ENCODE results near the gene HOXD1.

HOXD1 gene

GRCh38 chr2:176186024-176186423 lies 2.4 kb upstream of the HOXD1 start:
- Histone ChIP-seq H3K36me3 (ENCODE audit: control insufficient read depth in 2 of 2, insufficient read depth in 2 of 2, low read length in 2 of 2) (no peaks in the 10 kb centered on the region), H3K9ac (ENCODE audit: low read depth in 1 of 2, low read length in 2 of 2) (no peak overlapping the region), H3K4me3 (ENCODE audit: low read length in 2 of 2) (no peak overlapping the region), H3K27ac (ENCODE audit: low read depth in 2 of 2, low read length in 2 of 2) (no peak overlapping the region), H3K27me3 (ENCODE audit: control insufficient read depth in 2 of 2, insufficient read depth in 2 of 2, low read length in 2 of 2) (peaks cover 0 to 3% of the 10 kb centered on the region in 2 donors), H3K4me1 (ENCODE audit: control insufficient read depth in 2 of 2, insufficient read depth in 2 of 2, low read length in 2 of 2) (peaks cover 3 to 21% of the 10 kb centered on the region in 2 donors), H3K9me3 (ENCODE audit: control insufficient read depth in 2 of 2, low read length in 2 of 2) (no peaks in the 10 kb centered on the region)

GRCh38 chr2:176187200-176187898 lies 1.1 kb upstream of the HOXD1 start:
- H3K9me3 ChIP-seq (ENCODE audit: control insufficient read depth in 2 of 2, low read length in 2 of 2), result no peaks in the 10 kb centered on the region
- H3K27ac ChIP-seq (ENCODE audit: low read depth in 2 of 2, low read length in 2 of 2), result peak overlapping the region; percentile 82 to 86
- H3K4me3 ChIP-seq (ENCODE audit: low read length in 2 of 2), result peak overlapping the region; percentile 81 to 85
- peaks cover 0 to 3% of the 10 kb centered on the region in 2 donors for H3K27me3 ChIP-seq (ENCODE audit: control insufficient read depth in 2 of 2, insufficient read depth in 2 of 2, low read length in 2 of 2)
- H3K36me3 ChIP-seq (ENCODE audit: control insufficient read depth in 2 of 2, insufficient read depth in 2 of 2, low read length in 2 of 2), result no peaks in the 10 kb centered on the region
- H3K4me1 ChIP-seq (ENCODE audit: control insufficient read depth in 2 of 2, insufficient read depth in 2 of 2, low read length in 2 of 2), result peaks cover 9 to 25% of the 10 kb centered on the region in 2 donors
- H3K9ac ChIP-seq (ENCODE audit: low read depth in 1 of 2, low read length in 2 of 2), result peak overlapping the region; percentile 47 to 87

GRCh38 chr2:176188774-176189680 lies 559 bp downstream of the HOXD1 start:
- H3K4me3 ChIP-seq (ENCODE audit: low read length in 2 of 2), result peak overlapping the region; percentile 81 to 85
- peaks cover 0 to 3% of the 10 kb centered on the region in 2 donors for H3K27me3 ChIP-seq (ENCODE audit: control insufficient read depth in 2 of 2, insufficient read depth in 2 of 2, low read length in 2 of 2)
- H3K36me3 ChIP-seq (ENCODE audit: control insufficient read depth in 2 of 2, insufficient read depth in 2 of 2, low read length in 2 of 2), result no peaks in the 10 kb centered on the region
- H3K4me1 ChIP-seq (ENCODE audit: control insufficient read depth in 2 of 2, insufficient read depth in 2 of 2, low read length in 2 of 2), result peaks cover 9 to 25% of the 10 kb centered on the region in 2 donors
- peak overlapping the region; percentile 82 to 86 for H3K27ac ChIP-seq (ENCODE audit: low read depth in 2 of 2, low read length in 2 of 2)
- peak overlapping the region; percentile 65 to 87 for H3K9ac ChIP-seq (ENCODE audit: low read depth in 1 of 2, low read length in 2 of 2)
- no peaks in the 10 kb centered on the region for H3K9me3 ChIP-seq (ENCODE audit: control insufficient read depth in 2 of 2, low read length in 2 of 2)

- Histone ChIP-seq H3K4me1 (ENCODE audit: control insufficient read depth in 2 of 2, insufficient read depth in 2 of 2, low read length in 2 of 2) (peaks cover 9 to 25% of the 10 kb centered on the region in 2 donors), H3K27ac (ENCODE audit: low read depth in 2 of 2, low read length in 2 of 2) (peak overlapping the region in 1 of 2 donors; percentile 82), H3K4me3 (ENCODE audit: low read length in 2 of 2) (peak overlapping the region; percentile 81 to 85), H3K9ac (ENCODE audit: low read depth in 1 of 2, low read length in 2 of 2) (peak overlapping the region; percentile 65 to 87), H3K27me3 (ENCODE audit: control insufficient read depth in 2 of 2, insufficient read depth in 2 of 2, low read length in 2 of 2) (peaks cover 0 to 5% of the 10 kb centered on the region in 2 donors), H3K36me3 (ENCODE audit: control insufficient read depth in 2 of 2, insufficient read depth in 2 of 2, low read length in 2 of 2) (no peaks in the 10 kb centered on the region), H3K9me3 (ENCODE audit: control insufficient read depth in 2 of 2, low read length in 2 of 2) (no peaks in the 10 kb centered on the region)
These were observed 1.5 kb downstream of the HOXD1 start for GRCh38 chr2:176189681-176190641.

GRCh38 chr2:176192351-176192750 lies 3.9 kb downstream of the HOXD1 start:
- Histone ChIP-seq H3K27ac (ENCODE audit: low read depth in 2 of 2, low read length in 2 of 2) (no peak overlapping the region), H3K9ac (ENCODE audit: low read depth in 1 of 2, low read length in 2 of 2) (no peak overlapping the region), H3K9me3 (ENCODE audit: control insufficient read depth in 2 of 2, low read length in 2 of 2) (no peaks in the 10 kb centered on the region), H3K27me3 (ENCODE audit: control insufficient read depth in 2 of 2, insufficient read depth in 2 of 2, low read length in 2 of 2) (peaks cover 0 to 5% of the 10 kb centered on the region in 2 donors), H3K36me3 (ENCODE audit: control insufficient read depth in 2 of 2, insufficient read depth in 2 of 2, low read length in 2 of 2) (no peaks in the 10 kb centered on the region), H3K4me1 (ENCODE audit: control insufficient read depth in 2 of 2, insufficient read depth in 2 of 2, low read length in 2 of 2) (peaks cover 9 to 23% of the 10 kb centered on the region in 2 donors), H3K4me3 (ENCODE audit: low read length in 2 of 2) (no peak overlapping the region)

GRCh38 chr2:176193048-176193447 lies 4.6 kb downstream of the HOXD1 start:
- H3K36me3 ChIP-seq (ENCODE audit: control insufficient read depth in 2 of 2, insufficient read depth in 2 of 2, low read length in 2 of 2), result no peaks in the 10 kb centered on the region
- no peak overlapping the region for H3K4me3 ChIP-seq (ENCODE audit: low read length in 2 of 2)
- H3K9ac ChIP-seq (ENCODE audit: low read depth in 1 of 2, low read length in 2 of 2), result no peak overlapping the region
- H3K27me3 ChIP-seq (ENCODE audit: control insufficient read depth in 2 of 2, insufficient read depth in 2 of 2, low read length in 2 of 2), result peaks cover 0 to 5% of the 10 kb centered on the region in 2 donors
- H3K4me1 ChIP-seq (ENCODE audit: control insufficient read depth in 2 of 2, insufficient read depth in 2 of 2, low read length in 2 of 2), result peaks cover 9 to 23% of the 10 kb centered on the region in 2 donors
- no peaks in the 10 kb centered on the region for H3K9me3 ChIP-seq (ENCODE audit: control insufficient read depth in 2 of 2, low read length in 2 of 2)
- H3K27ac ChIP-seq (ENCODE audit: low read depth in 2 of 2, low read length in 2 of 2), result no peak overlapping the region

- no peaks in the 10 kb centered on the region for H3K36me3 ChIP-seq (ENCODE audit: control insufficient read depth in 2 of 2, insufficient read depth in 2 of 2, low read length in 2 of 2)
- H3K4me1 ChIP-seq (ENCODE audit: control insufficient read depth in 2 of 2, insufficient read depth in 2 of 2, low read length in 2 of 2), result no peaks in the 10 kb centered on the region
- H3K27me3 ChIP-seq (ENCODE audit: control insufficient read depth in 2 of 2, insufficient read depth in 2 of 2, low read length in 2 of 2), result no peaks in the 10 kb centered on the region
- no peak overlapping the region for H3K4me3 ChIP-seq (ENCODE audit: low read length in 2 of 2)
- H3K9me3 ChIP-seq (ENCODE audit: control insufficient read depth in 2 of 2, low read length in 2 of 2), result no peaks in the 10 kb centered on the region
- no peak overlapping the region for H3K9ac ChIP-seq (ENCODE audit: low read depth in 1 of 2, low read length in 2 of 2)
- no peak overlapping the region for H3K27ac ChIP-seq (ENCODE audit: low read depth in 2 of 2, low read length in 2 of 2)
These were observed 11.4 kb downstream of the HOXD1 start for GRCh38 chr2:176199902-176200301.

GRCh38 chr2:176200971-176201370 lies 12.5 kb downstream of the HOXD1 start:
- H3K9me3 ChIP-seq (ENCODE audit: control insufficient read depth in 2 of 2, low read length in 2 of 2), result no peaks in the 10 kb centered on the region
- H3K4me3 ChIP-seq (ENCODE audit: low read length in 2 of 2), result no peak overlapping the region
- no peaks in the 10 kb centered on the region for H3K27me3 ChIP-seq (ENCODE audit: control insufficient read depth in 2 of 2, insufficient read depth in 2 of 2, low read length in 2 of 2)
- no peak overlapping the region for H3K27ac ChIP-seq (ENCODE audit: low read depth in 2 of 2, low read length in 2 of 2)
- H3K4me1 ChIP-seq (ENCODE audit: control insufficient read depth in 2 of 2, insufficient read depth in 2 of 2, low read length in 2 of 2), result no peaks in the 10 kb centered on the region
- no peak overlapping the region for H3K9ac ChIP-seq (ENCODE audit: low read depth in 1 of 2, low read length in 2 of 2)
- no peaks in the 10 kb centered on the region for H3K36me3 ChIP-seq (ENCODE audit: control insufficient read depth in 2 of 2, insufficient read depth in 2 of 2, low read length in 2 of 2)

- Histone ChIP-seq H3K4me3 (ENCODE audit: low read length in 2 of 2) (no peak overlapping the region), H3K27ac (ENCODE audit: low read depth in 2 of 2, low read length in 2 of 2) (no peak overlapping the region), H3K36me3 (ENCODE audit: control insufficient read depth in 2 of 2, insufficient read depth in 2 of 2, low read length in 2 of 2) (no peaks in the 10 kb centered on the region), H3K9me3 (ENCODE audit: control insufficient read depth in 2 of 2, low read length in 2 of 2) (no peaks in the 10 kb centered on the region), H3K9ac (ENCODE audit: low read depth in 1 of 2, low read length in 2 of 2) (no peak overlapping the region), H3K4me1 (ENCODE audit: control insufficient read depth in 2 of 2, insufficient read depth in 2 of 2, low read length in 2 of 2) (no peaks in the 10 kb centered on the region), H3K27me3 (ENCODE audit: control insufficient read depth in 2 of 2, insufficient read depth in 2 of 2, low read length in 2 of 2) (no peaks in the 10 kb centered on the region)
These were observed 14.0 kb downstream of the HOXD1 start for GRCh38 chr2:176202491-176202890.
